Hepatocyte (in vitro differentiated cells): ENCODE data around the gene CDC42SE2.
"Not testable (repeated sequence)": the region's sequence is repeated elsewhere in the genome, so short reads cannot be mapped to it uniquely, and the experiment has no call there.

ENCODE experiments used
- EZH2 ChIP-seq: fragments of 200-600 bp; sonication (generic); IDR thresholded peaks from 2 replicates; pipeline ENCODE4 v1.6.1; 2016; ENCODE audit warnings: antibody characterized with exemption, mild to moderate bottlenecking, borderline replicate concordance
- EZH2phosphoT487 ChIP-seq: fragments of 200-600 bp; sonication (generic); IDR thresholded peaks from one replicate; pipeline ENCODE4 v1.6.1; 2018; ENCODE audit warnings: antibody characterized with exemption, mild to moderate bottlenecking, low read depth, moderate library complexity; ENCODE audit not compliant: unreplicated experiment, severe bottlenecking

DNA sequence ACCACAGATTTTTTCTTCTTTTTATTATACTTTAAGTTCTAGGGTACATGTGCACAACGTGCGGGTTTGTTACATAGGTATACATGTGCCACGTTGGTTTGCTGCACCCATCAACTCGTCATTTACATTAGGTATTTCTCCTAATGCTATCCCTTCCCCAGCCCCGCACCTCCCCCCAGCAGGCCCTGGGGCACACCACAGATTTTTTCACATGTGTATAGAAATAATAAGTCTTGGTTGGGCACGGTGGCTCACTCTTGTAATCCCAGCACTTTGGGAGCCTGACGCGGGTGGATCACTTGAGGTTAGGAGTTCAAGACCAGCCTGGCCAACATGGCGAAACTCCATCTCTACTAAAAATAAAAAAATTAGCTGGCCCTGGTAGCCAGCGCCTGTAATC is 9.8 kb upstream of the CDC42SE2 start:
- TF ChIP-seq EZH2phosphoT487, EZH2: not testable (repeated sequence)
